Vagina (tissue), 2 donors: ENCODE measurements around the gene TBC1D25.

Experiments
- CTCF ChIP-seq, 3 experiments: fragments of 450-650 bp in 2 of 3; fragments of 200-600 bp in 1 of 3; sonication (generic) in 1 of 3; IDR thresholded peaks; one replicate each; pipeline ENCODE4 v1.5.1; 2017 to 2019; ENCODE audit warnings: antibody characterized with exemption in 3 of 3, mild to moderate bottlenecking in 2 of 3, moderate library complexity in 2 of 3
- POLR2A ChIP-seq, 2 donors: fragments of 450-650 bp; IDR thresholded peaks; one replicate each; pipeline ENCODE4 v1.6.1; 2017; ENCODE audit warnings: antibody characterized with exemption in 2 of 2, mild to moderate bottlenecking in 2 of 2, moderate library complexity in 2 of 2
- POLR2AphosphoS5 ChIP-seq, 2 donors: sonication (generic); formaldehyde crosslinking; IDR thresholded peaks; one replicate each; pipeline ENCODE4 v1.9.0; 2017; ENCODE audit warnings: antibody characterized with exemption in 2 of 2, mild to moderate bottlenecking in 2 of 2, low read depth in 1 of 2; ENCODE audit not compliant: insufficient read depth in 1 of 2

DNA sequence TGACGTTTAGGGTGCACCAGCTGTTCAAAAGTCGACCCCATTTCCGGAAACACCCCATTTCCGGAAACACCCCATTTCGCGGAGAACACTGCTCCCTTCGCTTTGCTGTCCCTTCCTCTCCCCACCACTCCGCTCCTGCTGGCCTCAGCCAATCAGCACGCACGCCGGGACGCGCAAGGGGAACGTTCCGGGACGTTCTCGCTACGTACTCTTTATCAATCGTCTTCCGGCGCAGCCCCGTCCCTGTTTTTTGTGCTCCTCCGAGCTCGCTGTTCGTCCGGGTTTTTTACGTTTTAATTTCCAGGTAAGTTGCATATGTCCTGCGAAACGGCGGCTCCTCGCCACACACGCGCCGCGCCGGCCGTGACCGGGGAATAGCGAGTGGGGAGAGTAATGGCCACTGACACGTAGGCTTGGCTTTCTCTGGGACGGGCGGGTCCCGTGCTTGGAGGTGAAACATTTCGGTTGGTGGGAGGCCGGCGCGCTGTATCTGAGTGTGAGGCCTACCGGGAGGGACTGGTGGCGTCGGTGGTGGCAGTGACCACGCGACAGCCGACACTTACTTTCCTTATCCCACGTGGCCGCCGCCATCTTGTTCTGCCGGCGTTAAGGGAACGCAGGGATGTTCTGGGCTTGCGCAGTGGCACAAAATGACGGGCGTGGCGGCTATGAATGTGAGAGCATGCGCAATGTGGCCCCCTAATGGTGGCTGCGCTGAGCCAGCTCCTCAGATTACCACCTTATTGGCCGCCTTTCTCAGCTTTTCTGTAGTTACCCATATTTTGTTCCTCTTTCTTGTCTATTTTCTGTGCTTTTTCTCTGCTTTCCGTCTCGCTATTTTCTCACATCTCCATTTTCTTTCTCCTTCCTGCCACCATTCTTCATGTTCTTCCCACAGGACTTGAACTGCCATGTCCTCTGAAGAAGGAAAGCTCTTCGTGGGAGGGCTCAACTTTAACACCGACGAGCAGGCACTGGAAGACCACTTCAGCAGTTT is 35.1 kb downstream of the TBC1D25 start, which contains the start of gene RBM3:
- TF ChIP-seq CTCF (IDR thresholded peaks at IDR 0.05) (peak in 2 of 3 experiments; percentile 14 to 23), POLR2AphosphoS5 (IDR thresholded peaks at IDR 0.05; ENCODE audit: insufficient read depth in 1 of 2, low read depth in 1 of 2) (peak; percentile 62 to 99), POLR2A (IDR thresholded peaks at IDR 0.05) (peak in 1 of 2 donors; percentile 67)
